GM18951 (cell line): Measurements from ENCODE around the gene YEATS2.

Source experiments
- POLR2A ChIP-seq: IDR thresholded peaks from 4 replicates; pipeline ENCODE4 v1.6.1; 2011; ENCODE audit warnings: mild to moderate bottlenecking; ENCODE audit not compliant: insufficient read length, insufficient read depth; ENCODE audit errors: extremely low read depth
- in situ Hi-C: fragments of 300-500 bp; cut with MboI; formaldehyde crosslinking; loops from one replicate; pipeline ENCODE4 v1.12.0; 2022; ENCODE audit warnings: low sequenced_read_pairs, mixed read lengths, inconsistent platforms; ENCODE audit not compliant: unreplicated experiment

YEATS2 gene

GRCh38 chr3:183800243-183800863, 102.8 kb downstream of the YEATS2 start:
- no peak for TF ChIP-seq POLR2A

DNA sequence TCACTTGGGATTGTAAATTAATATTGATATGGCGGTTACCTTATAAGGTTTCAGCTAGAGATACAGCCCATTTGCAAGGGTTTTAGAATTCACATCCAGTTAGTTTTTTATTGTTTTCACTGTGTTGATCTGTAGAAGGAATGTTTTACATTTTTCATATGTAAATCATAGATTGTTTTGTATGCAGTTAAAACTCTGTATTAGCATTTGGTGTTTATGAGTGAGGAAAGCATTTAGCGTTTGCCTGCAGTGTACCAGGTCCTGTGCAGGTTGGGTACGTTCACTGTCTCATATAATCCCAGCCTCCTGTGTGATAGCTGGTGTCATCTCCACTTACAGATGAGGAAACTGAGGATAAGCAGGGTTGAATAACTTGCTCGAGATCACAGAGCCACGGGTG, 104.0 kb downstream of the YEATS2 start:
- in situ Hi-C loops, result no loop called here
- TF ChIP-seq POLR2A, result no peak

More at GRCh38 chr3:183800243-183800863, 102.8 kb downstream of the YEATS2 start:
- in situ Hi-C loops, result no loop called here

- in situ Hi-C loops, result no loop called here
- no peak for TF ChIP-seq POLR2A
Observed at GRCh38 chr3:183802989-183803388, 105.4 kb downstream of the YEATS2 start.

DNA sequence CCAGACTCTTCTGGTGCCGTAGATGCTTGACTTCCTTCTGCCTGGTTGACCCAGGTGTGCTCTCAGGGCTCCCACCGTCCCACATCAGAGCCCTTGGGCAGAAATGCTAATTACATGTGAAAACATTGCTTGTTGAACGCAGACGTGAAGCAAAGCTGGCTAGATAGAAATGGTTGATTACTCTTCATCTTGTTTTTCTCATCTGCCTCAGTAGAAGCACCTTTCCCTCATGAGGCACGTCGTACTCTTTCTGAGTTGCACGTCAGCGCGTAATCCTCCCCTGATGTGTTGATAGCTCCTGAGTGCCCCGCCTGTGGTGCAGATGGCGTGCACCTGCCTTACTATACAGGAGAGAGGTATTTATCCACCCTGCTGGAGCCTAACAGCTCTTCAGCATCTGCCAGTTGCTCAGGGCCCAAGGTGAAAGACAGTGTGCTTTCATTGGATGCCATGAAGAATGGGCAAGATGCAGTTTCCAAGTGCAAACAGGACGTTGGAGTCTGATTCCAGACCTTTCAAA, 109.7 kb downstream of the YEATS2 start:
- no peak for TF ChIP-seq POLR2A
- in situ Hi-C loops, result no loop called here

- no peak for TF ChIP-seq POLR2A
- in situ Hi-C loops, result no loop called here
Observed at GRCh38 chr3:183807881-183808280, 110.3 kb downstream of the YEATS2 start.

DNA sequence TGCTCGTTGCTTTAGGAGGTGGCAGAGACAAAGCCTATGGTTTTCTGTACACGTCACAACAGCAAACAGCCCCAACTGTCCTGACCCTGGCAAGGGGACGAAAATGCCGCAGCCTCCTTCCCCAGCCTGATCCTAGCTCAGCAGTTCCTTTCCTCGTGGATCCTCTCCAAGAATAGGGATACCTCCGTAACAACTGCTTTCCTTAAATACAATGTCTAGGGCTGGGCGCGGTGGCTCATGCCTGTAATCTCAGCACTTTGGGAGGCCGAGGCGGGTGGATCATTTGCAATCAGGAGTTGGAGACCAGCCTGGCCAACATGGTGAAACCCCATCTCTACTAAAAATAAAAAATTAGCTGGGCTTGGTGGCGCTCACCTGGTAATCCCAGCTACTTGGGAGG, 110.8 kb downstream of the YEATS2 start:
- no peak for TF ChIP-seq POLR2A
- in situ Hi-C loops, result no loop called here

- in situ Hi-C loops, result no loop called here
- no peak for TF ChIP-seq POLR2A
Observed at GRCh38 chr3:183809270-183809669, 111.7 kb downstream of the YEATS2 start.

- in situ Hi-C loops, result no loop called here
- no peak for TF ChIP-seq POLR2A
Observed at GRCh38 chr3:183810643-183811594, 113.3 kb downstream of the YEATS2 start.

- no peak for TF ChIP-seq POLR2A
- in situ Hi-C loops, result no loop called here
Observed at GRCh38 chr3:183811638-183812037, 114.0 kb downstream of the YEATS2 start.

- TF ChIP-seq POLR2A, result no peak
- in situ Hi-C loops, result no loop called here
Observed at GRCh38 chr3:183812761-183813445, 115.3 kb downstream of the YEATS2 start.

GRCh38 chr3:183814240-183814639, 116.6 kb downstream of the YEATS2 start:
- no peak for TF ChIP-seq POLR2A
- in situ Hi-C loops, result no loop called here

DNA sequence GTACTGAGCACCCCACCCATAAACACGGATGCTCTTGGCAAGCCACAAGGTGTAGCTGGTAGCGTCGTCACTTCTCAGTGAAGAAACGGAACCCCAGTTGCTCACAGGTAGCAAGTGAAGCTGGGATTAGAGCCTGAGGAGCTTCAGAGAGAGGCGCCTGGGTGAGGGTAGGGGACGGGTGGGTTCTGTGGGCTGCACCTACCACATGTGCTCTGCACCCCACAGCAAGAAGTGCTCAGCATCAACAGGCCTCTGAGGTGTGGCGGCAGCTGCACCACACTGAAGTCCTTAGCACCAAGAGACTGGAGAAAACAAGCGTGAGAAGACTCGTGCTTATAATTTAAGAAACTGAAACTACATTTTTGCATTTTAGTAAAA, 118.0 kb downstream of the YEATS2 start:
- in situ Hi-C loops, result no loop called here
- TF ChIP-seq POLR2A, result peak; percentile 18

GRCh38 chr3:183815951-183816475, 118.4 kb downstream of the YEATS2 start:
- in situ Hi-C loops, result no loop called here
- no peak for TF ChIP-seq POLR2A
